ENCODE measurements around the gene ZNF217. TPM values are rescaled to one million over a fixed set of nuclear protein-coding genes. Genes with fewer than 3 reads are reported as not detected.
A peak's percentile ranks its signal among the peaks of the same experiment; 100 is the strongest.
"Not testable (repeated sequence)": the region's sequence is repeated elsewhere in the genome, so short reads cannot be mapped to it uniquely, and the experiment has no call there.

Gene ZNF217
- polyA plus RNA-seq, 5 donors: 18.5 to 27.5 (median 26.3) TPM

- DNase-seq: not testable (repeated sequence)
These were observed 9.7 kb downstream of the ZNF217 start for GRCh38 chr20:53583660-53584549.

DNA sequence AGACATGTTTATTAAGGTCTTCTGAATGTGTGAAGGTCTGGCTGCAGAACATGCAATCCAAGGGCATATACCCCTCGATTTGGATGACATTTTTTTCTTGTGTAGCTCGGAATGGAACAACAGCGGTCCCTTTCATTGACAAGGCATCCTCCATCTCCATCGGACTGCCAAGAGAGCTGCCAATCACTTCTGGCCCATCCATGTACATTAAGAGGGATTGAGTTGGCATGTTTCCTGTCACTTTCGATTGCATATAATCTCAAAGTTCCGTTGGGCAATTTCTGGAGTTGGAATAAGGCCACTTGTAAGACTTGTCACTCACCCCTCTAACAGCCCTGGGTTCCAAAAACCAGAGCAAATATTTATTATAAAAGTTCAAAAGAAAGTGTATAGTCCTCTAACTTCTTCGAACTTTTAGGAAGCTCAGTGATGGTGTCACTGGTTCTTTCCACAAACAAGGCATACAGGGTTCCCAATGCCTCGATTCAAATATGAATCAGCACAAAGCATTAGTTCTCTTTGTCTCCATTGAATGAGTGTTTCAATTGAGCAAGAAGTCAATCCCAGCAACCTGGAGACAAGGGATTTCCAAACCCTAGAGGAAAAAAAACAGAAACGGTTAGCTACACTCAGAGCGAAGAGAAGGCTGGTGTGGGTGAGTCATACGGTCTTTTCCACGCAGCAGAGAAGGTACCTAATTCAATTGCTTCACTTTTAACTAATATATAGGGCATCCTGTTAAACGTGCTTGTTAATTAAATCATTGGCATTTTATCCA lies 10.9 kb downstream of the ZNF217 start:
- DNase-seq: no peak

GRCh38 chr20:53582251-53582570 lies 11.4 kb downstream of the ZNF217 start:
- no peak for DNase-seq

DNA sequence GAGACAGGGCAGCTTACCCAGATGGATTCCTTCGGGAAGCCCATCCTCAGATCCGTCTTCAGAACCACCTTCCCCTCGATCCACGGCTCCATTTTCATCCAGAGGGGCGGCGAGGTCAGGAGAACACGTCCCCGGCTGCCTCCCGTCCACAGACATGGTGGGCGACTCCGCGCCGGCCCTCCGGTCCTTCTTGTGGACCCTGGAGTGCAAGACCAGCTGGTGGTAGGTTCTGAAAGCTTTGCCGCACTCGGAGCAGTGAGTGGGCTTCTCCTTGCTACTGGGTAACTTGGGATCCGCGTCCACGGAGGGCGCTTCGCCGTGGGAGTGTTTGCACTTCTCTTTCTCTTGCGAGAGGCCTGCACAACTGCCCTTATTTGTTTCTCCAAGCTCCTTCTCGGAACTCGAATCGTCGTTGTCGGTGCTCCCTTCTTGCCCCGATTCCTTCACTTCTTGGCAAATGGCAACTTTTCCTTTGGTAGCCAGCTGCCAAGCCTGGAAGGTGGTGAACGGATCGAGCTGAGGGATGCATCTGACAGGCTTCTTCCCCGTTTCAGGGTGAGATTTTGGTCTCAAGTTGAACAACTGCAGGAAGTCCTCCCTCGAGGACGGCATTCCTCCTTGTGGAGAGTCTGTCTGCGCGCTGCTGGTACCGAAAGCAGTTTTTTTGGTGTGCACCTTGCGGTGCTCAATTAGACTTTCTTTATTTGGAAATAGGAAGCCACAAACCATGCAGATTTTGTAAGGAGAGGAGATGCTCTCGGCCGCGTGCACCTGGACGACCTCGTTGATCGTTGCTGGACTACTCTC lies 12.0 kb downstream of the ZNF217 start:
- DNase-seq: no peak

DNA sequence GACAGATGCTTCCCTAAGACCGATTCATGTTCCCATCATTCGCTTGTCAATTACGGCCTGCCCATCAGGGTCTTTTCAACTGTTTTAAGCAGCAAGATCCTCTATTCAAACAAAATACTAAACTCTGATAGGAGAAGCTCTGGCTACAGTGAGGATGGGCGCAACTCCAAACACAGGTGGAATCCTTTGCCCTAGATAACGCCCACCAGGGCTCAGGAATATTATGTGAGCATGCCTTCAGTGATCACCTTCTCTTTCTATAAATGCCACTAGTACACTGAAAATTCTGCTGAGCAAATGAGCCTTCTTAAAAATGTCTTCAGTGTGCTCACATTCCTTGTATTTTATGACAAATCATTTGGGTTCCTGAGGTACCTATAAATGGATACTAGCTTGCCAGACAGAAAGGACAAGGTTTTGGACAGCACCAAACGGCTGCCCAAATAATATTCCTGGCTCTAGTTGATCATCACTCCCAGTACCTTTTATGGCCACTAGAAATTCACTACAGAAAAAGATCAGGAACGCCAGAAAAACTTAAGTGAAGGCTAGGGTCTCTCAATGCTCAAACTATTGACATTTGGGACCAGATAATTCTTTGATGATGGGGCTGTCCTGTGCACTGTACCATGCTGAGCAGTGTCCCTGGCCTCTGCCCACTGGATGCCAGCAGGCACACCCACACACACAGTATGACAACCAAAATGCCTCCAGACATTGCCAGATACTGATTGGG lies 13.1 kb downstream of the ZNF217 start:
- DNase-seq: no peak

- DNase-seq: no peak
These were observed 13.9 kb downstream of the ZNF217 start for GRCh38 chr20:53579581-53580375.

GRCh38 chr20:53579266-53579580 lies 14.4 kb downstream of the ZNF217 start:
- DNase-seq: no peak

DNA sequence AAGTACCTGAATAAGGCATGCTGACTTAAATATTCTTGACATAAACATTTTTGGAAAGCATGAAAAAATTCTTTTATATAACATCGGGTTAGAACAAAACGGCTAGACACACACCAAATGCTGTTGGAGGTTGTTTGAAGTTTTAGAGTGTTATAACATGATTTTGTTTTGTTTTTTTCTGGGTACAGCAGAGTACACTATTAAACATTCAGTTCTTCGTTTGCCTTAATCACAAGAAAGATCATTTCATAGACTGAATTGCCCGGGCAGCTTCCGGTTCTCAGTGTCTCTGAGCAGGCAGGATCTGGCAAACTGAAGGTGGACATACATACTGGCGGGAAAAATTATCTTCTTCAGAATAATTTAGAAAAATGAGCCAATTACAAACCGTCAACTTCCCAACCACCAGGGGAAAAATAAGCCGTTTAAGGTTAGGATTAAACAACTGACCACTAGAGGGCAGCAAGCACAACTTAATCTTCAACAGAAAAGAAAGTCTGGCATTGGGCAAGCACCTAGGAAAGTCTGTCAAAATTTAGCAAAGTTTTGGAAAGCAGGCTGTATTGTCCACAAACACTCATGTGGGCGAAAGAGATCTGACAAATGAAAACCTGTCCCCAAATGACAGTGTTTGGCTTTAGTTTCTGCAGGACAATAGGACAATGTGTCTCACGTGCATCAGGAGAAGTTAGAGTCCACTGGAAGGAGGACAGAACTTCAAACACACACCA lies 15.0 kb downstream of the ZNF217 start:
- peak; percentile 83 to 88 for DNase-seq

DNA sequence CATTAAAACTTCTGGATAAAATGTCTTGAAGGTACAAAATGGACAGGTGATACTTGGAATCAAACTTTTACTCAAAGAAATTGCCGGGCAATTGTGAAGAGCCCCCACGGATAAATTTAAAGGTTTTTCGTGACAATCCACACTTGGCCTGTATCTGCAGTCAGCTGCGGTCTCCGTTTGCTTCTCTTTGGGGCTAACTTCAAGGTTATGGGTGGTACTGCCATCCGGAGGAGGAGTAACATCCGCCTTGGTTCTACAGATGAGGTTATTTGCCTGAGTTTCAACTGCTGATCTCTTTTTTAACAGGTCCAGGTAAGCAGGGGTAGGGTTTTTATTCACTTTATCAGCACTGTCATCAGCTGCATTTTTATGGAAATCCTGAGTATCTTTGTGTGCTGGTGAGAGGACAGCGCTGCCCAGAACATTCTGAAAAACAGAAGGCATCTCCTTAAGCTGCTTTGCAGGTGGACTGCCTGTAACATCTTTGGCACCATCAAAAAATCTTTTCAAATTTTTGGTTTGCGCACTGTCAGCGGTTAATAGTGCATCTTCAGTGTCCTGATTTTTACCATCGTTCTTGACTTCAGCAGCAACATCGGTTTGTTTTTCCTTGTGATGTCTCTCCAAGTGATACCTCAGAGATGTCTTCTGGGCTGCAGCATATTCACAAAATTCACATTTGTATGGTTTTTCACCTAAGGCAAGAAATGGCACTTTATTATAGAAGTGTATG lies 16.9 kb downstream of the ZNF217 start:
- DNase-seq: no peak

- no peak for DNase-seq
These were observed 17.5 kb downstream of the ZNF217 start for GRCh38 chr20:53576195-53576580.

DNA sequence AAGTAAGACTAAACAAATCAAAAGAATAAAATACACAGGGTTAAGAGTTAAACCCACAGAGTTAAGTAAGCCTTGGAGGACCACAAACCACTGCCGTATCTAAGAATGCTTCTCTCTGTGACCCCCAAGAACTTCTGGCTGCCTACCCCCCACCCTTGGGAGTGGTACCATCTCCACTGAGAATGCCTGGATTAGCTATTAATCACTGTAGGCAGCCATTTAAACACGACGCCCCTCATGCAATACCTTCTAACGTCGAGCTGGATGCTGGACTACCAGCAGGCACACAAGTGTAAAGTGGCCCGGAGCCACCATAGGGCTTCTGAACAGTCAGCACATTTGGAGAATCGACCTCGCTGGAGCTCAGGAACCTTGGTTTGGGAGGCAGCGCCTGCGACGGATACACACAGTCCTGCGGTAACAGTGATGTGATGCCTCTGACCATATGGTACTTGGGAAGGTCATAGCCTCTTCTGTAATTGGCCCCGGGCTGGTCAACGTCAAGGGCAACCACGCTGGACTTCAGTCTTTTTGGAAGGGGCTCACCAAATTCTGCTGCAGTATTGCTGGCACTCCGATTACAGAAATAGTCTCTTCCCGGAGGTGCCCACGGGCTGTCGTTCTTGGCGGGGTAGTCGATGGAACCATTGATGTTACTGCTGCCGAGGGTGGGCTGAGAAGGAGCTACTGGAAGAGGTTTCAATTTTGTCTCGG lies 18.0 kb downstream of the ZNF217 start:
- DNase-seq: no peak

DNA sequence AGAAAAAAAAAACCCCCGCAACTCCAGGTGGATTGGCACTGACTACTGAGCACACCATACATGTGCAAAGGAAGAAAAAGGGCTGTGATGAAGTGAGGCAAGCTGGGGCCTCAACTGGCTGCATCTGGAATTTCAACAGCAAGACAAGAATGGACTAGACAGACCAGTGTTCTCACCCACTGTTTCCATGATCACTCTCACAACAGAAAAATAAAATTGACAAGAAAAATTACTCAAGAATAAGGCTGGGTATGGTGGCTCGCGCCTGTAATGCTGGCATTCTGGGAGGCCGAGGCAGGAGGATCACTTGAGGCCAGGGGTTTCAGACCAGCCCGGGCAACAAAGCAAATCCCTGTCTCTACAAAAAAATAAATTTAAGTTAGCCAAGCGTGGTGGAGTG lies 18.8 kb downstream of the ZNF217 start:
- no peak for DNase-seq

DNA sequence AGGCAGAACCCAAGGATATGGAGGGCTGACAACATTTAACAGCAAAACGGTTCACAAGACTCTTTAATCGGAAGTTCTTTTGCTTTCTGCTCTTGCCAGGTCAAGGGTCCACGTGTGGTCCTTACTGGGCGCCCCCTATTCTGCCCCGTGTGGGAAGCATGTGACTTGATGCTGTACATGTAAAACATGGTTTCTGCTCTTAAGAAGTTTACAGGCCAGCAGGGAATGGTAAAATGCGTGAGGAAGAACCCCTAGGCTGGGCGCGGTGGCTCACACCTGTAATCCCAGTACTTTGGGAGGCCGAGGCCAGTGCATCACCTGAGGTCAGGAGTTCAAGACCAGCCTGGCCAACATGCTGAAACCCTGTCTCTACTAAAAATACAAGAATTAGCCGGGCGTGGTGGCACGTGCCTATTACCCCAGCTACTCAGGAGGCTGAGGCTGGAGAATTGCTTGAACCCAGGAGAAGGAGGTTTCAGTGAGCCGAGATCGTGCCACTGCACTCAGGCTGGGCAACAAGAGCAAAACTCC lies 19.3 kb downstream of the ZNF217 start:
- DNase-seq: no peak

DNA sequence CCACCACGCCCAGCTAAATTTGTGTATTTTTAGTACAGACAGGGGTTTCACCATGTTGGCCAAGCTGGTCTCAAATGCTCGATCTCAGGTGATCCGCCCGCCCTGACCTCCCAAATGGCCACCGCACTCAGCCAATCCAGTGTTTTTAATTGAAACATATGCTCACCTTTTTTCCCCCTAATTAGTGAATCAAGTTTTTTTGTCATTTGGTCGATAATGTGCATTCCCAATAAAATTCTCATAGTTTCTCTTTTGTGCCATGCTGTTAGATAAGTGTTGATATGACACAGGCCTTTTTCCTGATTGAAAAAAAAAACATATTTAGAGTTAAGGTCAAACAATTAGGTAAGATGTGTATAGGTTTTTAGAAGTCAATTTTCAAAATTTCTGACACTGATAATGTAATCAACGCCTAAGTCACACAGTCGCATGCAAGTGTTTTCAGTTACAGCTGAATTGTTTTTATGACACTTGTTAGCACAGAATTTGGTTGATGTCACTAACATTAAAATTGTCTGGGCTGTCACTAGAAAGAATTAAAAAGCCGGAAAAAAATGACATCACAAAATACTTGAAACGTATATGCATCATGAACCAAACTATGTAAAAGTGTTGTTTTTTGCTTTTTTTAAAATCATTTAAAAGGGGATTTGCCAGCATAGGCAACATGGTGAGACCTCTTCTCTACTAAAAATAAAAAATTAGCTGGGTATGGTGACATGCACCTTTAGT lies 21.9 kb downstream of the ZNF217 start:
- no peak for DNase-seq

GRCh38 chr20:53570446-53571276 lies 23.0 kb downstream of the ZNF217 start:
- DNase-seq: no peak

DNA sequence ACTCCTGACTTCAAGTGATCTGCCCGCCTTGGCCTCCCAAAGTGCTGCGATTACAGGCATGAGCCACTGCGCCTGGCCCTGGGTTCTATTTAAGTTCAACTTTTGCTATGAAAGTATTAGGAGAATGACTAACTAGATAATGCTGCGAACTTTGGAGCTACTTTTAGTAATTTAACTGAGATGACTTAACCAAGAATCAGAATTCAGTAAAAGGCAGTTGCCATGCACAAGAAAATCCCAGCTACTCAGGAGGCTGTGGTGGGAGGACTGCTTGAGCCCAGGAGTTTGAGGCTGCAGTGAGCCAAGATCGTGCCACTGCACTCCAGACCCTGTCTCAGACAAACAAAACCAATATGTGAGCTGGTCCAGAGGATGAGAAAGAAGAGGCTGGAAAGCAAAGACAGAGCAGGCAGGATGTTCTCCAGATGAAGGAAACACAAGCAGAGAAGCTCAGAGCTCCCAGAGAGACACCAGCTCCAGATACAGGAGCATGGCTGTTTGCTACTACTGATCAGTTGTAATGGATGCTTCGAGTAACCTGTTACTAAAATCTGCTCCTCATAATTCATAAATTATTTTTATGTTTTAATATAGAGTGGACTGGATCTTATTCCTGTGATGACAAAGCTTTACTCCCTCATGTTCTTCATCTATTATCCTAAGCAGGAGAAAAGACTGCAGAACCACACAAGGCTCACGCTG lies 23.9 kb downstream of the ZNF217 start:
- DNase-seq: no peak
